Tibial nerve (tissue), 4 donors: ENCODE results near the gene KCNJ1. TPM values are rescaled to one million over a fixed set of nuclear protein-coding genes. Genes with fewer than 3 reads are reported as not detected.

Experiments
- DNase-seq, 2 donors: peaks; one replicate each; pipeline ENCODE4 v3.0.0-alpha.2; 2019; ENCODE audit warnings: low spot score in 2 of 2
- H3K27ac ChIP-seq, 4 donors: fragments of 200-600 bp; sonication (generic) in 3 of 4; one replicate each; pipeline ENCODE4 v1.5.1; 2017 to 2019; ENCODE audit warnings: mild to moderate bottlenecking in 1 of 4
- H3K27me3 ChIP-seq, 2 donors: fragments of 200-600 bp; sonication (generic) in 1 of 2; one replicate each; pipeline versions ENCODE4 v1.5.1 to v1.6.0; 2017 to 2019
- H3K36me3 ChIP-seq, 3 donors: fragments of 200-600 bp; sonication (generic); one replicate each; pipeline ENCODE4 v1.5.1; 2018 to 2019
- H3K4me1 ChIP-seq, 4 donors: fragments of 200-600 bp; sonication (generic) in 3 of 4; one replicate each; pipeline ENCODE4 v1.5.1; 2017 to 2019
- H3K4me3 ChIP-seq, 4 donors: fragments of 200-600 bp; sonication (generic) in 3 of 4; one replicate each; pipeline ENCODE4 v1.5.1; 2017 to 2019; ENCODE audit warnings: mild to moderate bottlenecking in 1 of 4, moderate library complexity in 1 of 4
- H3K9me3 ChIP-seq, 4 donors: fragments of 200-600 bp; sonication (generic) in 3 of 4; one replicate each; pipeline ENCODE4 v1.5.1; 2017 to 2019
- EP300 ChIP-seq, 2 donors: sonication (generic); formaldehyde crosslinking; IDR thresholded peaks; one replicate each; pipeline ENCODE4 v1.6.1; 2017; ENCODE audit warnings: antibody characterized with exemption in 2 of 2, mild to moderate bottlenecking in 1 of 2
- POLR2A ChIP-seq, 2 donors: fragments of 450-650 bp; IDR thresholded peaks; one replicate each; pipeline ENCODE4 v1.6.1; 2017; ENCODE audit warnings: antibody characterized with exemption in 2 of 2, mild to moderate bottlenecking in 2 of 2, moderate library complexity in 2 of 2
- WGBS, 2 donors: methylation state at CpG; one replicate each; pipeline ENCODE4 v1.1.5; 2018; 5-methylcytosine and 5-hydroxymethylcytosine counted together
- total RNA-seq, 4 donors: library from RNA; depleted of rRNA; stranded (reverse); fragments of >200 nt; gene quantifications; one replicate each; pipeline ENCODE4 v1.1.0, GENCODE V29; 2016
- TF ChIP-seq, protein P1 (sequence below), 5 experiments: fragments of 200-600 bp in 3 of 5; fragments of 450-650 bp in 2 of 5; sonication (generic) in 3 of 5; IDR thresholded peaks; one replicate each; pipeline ENCODE4 v1.5.1; 2016 to 2019; ENCODE audit warnings: antibody characterized with exemption in 5 of 5, mild to moderate bottlenecking in 3 of 5, moderate library complexity in 2 of 5

KCNJ1 gene
- total RNA-seq, 4 donors from 2014 or later = not detected

DNA sequence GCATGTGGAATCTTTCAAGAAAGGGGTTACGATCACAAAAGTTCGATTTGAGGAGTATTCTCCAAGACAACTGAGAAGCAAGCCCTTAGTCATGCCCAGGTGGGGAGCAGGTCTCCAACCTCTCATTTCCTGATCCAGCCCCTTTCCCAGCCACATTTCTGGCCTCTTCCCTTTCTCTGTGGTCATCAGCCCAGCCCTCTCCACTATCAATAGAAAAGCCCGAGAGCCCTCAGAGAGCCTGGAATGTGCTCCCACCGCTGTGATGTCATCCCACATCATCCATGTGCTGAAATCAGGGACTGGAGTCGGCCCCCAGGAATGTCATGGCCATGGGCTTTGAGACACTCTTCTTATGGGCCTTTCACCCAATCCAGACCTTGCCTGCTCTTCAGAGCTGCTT is 62.6 kb downstream of the KCNJ1 start:
- TF ChIP-seq EP300 (IDR thresholded peaks at IDR 0.05) (no peak), POLR2A (IDR thresholded peaks at IDR 0.05) (no peak)
- TF ChIP-seq, protein P1, sequence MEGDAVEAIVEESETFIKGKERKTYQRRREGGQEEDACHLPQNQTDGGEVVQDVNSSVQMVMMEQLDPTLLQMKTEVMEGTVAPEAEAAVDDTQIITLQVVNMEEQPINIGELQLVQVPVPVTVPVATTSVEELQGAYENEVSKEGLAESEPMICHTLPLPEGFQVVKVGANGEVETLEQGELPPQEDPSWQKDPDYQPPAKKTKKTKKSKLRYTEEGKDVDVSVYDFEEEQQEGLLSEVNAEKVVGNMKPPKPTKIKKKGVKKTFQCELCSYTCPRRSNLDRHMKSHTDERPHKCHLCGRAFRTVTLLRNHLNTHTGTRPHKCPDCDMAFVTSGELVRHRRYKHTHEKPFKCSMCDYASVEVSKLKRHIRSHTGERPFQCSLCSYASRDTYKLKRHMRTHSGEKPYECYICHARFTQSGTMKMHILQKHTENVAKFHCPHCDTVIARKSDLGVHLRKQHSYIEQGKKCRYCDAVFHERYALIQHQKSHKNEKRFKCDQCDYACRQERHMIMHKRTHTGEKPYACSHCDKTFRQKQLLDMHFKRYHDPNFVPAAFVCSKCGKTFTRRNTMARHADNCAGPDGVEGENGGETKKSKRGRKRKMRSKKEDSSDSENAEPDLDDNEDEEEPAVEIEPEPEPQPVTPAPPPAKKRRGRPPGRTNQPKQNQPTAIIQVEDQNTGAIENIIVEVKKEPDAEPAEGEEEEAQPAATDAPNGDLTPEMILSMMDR (IDR thresholded peaks at IDR 0.05) = no peak
- no peaks in the 10 kb centered on the region for H3K27me3 ChIP-seq
- no peak overlapping the region for H3K27ac ChIP-seq
- no peaks in the 10 kb centered on the region for H3K4me1 ChIP-seq
- DNase-seq = no peak
- no peak overlapping the region for H3K4me3 ChIP-seq
- H3K9me3 ChIP-seq = no peaks in the 10 kb centered on the region
- 78 to 84% methylated on average over 5 of the region's 5 CpGs for WGBS, 2 donors
- no peaks in the 10 kb centered on the region for H3K36me3 ChIP-seq

DNA sequence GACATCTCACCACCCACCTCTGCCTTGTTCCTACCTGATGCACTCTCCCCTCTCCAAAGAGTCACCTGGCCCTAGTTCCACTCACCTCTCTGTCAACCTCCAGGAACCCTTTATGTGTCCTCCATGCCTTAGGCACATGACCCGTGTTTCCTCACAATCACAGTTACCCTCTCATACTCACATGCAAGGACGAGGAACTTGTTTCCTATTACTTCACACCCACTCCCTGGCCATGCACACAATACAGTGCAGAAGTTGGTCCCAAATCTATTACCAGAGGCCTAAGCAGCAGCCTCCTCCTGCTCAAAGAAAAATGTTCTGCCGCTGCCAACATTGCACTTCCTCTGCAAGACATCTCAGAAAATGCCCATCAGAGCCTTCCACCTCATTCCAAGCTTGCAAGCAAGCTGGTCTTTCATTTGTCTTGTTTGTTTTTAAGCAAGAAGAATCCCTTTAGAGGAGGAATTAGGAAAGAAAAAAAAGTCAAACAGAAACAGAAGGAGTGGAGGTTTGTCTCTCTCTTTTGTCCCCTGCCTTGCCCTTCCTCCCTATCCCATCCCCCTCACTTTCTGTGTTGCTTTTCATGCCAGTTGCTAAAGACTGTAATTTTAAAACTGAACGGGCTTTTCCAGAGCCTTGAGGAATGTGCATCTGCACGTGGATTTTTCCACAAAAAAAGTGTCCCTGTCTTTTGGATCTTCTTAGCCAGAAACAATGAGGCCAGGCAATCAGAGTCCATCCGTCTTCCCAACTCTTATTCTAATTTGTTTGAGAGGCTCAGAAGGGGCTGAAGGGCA is 63.4 kb downstream of the KCNJ1 start:
- no peak for DNase-seq
- TF ChIP-seq, protein P1 (IDR thresholded peaks at IDR 0.05) = no peak
- TF ChIP-seq POLR2A (IDR thresholded peaks at IDR 0.05) (no peak), EP300 (IDR thresholded peaks at IDR 0.05) (no peak)
- no peak overlapping the region for H3K4me3 ChIP-seq
- no peak overlapping the region for H3K27ac ChIP-seq
- H3K36me3 ChIP-seq = no peaks in the 10 kb centered on the region
- H3K4me1 ChIP-seq = no peaks in the 10 kb centered on the region
- H3K27me3 ChIP-seq = no peaks in the 10 kb centered on the region
- H3K9me3 ChIP-seq = no peaks in the 10 kb centered on the region
- WGBS, 2 donors = 58 to 60% methylated on average over 6 of the region's 6 CpGs

DNA sequence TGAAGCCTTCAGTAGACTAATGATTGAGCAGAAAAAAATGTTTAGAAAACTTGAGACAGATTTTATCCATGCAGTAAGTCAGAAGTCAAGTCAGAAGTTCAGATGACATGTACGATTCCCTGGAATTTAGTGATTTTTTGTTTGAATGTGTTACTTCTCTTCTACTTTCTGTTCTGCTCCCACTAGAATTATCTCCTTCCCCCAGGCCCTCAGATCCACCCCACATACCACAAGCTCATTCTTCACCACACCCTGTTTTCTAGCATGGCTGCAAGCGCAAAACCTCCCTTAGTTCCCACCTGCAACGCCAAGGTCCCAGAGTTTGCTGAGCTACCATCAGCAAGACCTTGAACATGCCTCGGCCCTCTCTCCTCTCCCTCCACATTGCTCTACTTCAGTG is 64.1 kb downstream of the KCNJ1 start:
- Histone ChIP-seq H3K27ac (no peak overlapping the region), H3K36me3 (no peaks in the 10 kb centered on the region), H3K4me3 (no peak overlapping the region), H3K9me3 (no peaks in the 10 kb centered on the region), H3K27me3 (no peaks in the 10 kb centered on the region), H3K4me1 (no peaks in the 10 kb centered on the region)
- no peak for DNase-seq
- WGBS, 2 donors = 88 to 89% methylated on average over 4 of the region's 4 CpGs
- TF ChIP-seq EP300 (IDR thresholded peaks at IDR 0.05) (no peak), POLR2A (IDR thresholded peaks at IDR 0.05) (no peak)
- TF ChIP-seq, protein P1 (IDR thresholded peaks at IDR 0.05) = no peak

DNA sequence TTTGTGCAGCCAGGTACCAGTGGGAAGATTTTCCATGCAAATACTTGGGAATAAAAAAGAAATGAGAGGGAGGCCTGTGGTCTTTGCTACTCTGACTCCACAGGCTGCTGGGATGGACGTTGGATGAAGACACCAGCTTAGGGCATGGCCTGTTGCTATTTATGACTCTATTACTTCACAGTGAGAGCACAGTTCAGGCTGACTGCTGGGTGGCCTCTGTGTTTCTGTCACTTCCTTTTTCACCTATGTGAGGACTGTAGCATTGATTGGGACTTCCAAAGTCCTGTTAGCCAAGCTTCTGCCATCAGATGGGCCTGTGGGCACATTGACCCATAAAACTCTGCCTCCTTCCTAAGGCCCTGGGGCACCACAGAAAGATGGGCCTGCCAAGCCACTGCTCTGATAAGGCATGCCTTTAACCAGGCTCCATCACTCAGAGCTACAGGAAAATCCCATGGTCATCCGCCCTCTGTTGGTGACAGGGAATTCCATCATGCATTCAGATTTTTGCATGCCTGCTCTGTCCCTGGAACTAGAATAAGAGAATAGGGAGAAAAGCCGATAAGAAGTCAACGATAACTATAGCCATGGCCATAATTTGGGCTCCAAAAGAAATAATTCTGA is 64.6 kb downstream of the KCNJ1 start:
- no peak for DNase-seq
- Histone ChIP-seq H3K27me3 (no peaks in the 10 kb centered on the region), H3K4me3 (no peak overlapping the region), H3K4me1 (no peaks in the 10 kb centered on the region), H3K36me3 (no peaks in the 10 kb centered on the region), H3K27ac (no peak overlapping the region), H3K9me3 (no peaks in the 10 kb centered on the region)
- 68% methylated on average over 4 of the region's 4 CpGs for WGBS, 2 donors
- TF ChIP-seq EP300 (IDR thresholded peaks at IDR 0.05) (no peak), POLR2A (IDR thresholded peaks at IDR 0.05) (no peak)
- TF ChIP-seq, protein P1 (IDR thresholded peaks at IDR 0.05) = peak in 3 of 5 experiments; percentile 7 to 19 (median 10)

DNA sequence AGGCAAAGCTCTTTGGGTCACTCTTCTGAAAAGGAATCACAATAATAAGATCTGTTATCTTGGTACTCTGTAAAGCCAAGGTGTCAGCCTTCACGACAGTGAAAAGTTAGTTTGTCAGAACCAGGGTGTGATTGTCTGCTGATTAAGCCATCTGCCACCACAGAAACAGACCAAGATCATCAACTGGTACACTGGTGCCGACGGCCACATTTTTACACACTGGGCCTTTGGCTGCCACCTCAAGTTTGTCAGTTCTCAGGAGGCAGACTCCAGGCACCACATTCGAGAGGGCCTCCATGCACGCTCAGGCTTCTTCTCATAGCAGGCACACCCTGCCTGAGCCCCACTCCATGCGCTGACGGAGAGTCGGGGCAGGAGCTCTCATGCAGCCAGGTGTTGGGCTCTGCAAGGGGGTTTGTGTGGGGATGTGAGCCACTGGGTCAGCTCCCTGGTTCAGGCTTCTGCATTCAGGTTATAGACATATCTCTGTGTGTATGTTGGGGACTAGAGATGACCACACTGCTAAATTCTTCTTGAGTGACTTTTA is 66.2 kb downstream of the KCNJ1 start:
- Histone ChIP-seq H3K27me3 (no peaks in the 10 kb centered on the region), H3K4me3 (no peak overlapping the region), H3K9me3 (no peaks in the 10 kb centered on the region), H3K4me1 (no peaks in the 10 kb centered on the region), H3K36me3 (no peaks in the 10 kb centered on the region), H3K27ac (no peak overlapping the region)
- no peak for TF ChIP-seq EP300 (IDR thresholded peaks at IDR 0.05)
- TF ChIP-seq, protein P1 (IDR thresholded peaks at IDR 0.05) = no peak
- no peak for TF ChIP-seq POLR2A (IDR thresholded peaks at IDR 0.05)
- WGBS, 2 donors = 89 to 98% methylated on average over 8 of the region's 8 CpGs
- no peak for DNase-seq
